Stimulated activated CD8-positive, alpha-beta memory T cell treated with anti-CD3 and anti-CD28 coated beads, Interleukin-4, amount 100 ng/mL, for 4 hours (primary cell): Measurements from ENCODE around the gene STARD8.

Experiments used
- DNase-seq, 2 donors: peaks; one replicate each; pipeline ENCODE4 v3.0.0-alpha.2; 2020; ENCODE audit warnings: low read depth in 2 of 2, low spot score in 1 of 2

The STARD8 gene

GRCh38 chrX:68748030-68748429, 100.6 kb downstream of the STARD8 start:
- DNase-seq, result no peak

- DNase-seq, result no peak
These were observed 102.0 kb downstream of the STARD8 start for GRCh38 chrX:68749426-68749825.

- no peak for DNase-seq
These were observed 102.8 kb downstream of the STARD8 start for GRCh38 chrX:68750316-68750715.

GRCh38 chrX:68751372-68751771, 103.9 kb downstream of the STARD8 start:
- no peak for DNase-seq

GRCh38 chrX:68753218-68753617, 105.8 kb downstream of the STARD8 start:
- no peak for DNase-seq

GRCh38 chrX:68754406-68754805, 106.9 kb downstream of the STARD8 start:
- no peak for DNase-seq

- no peak for DNase-seq
These were observed 108.2 kb downstream of the STARD8 start for GRCh38 chrX:68755616-68756125.

GRCh38 chrX:68757331-68757730, 109.9 kb downstream of the STARD8 start:
- DNase-seq, result no peak

GRCh38 chrX:68757731-68758130, 110.3 kb downstream of the STARD8 start:
- DNase-seq, result no peak

- no peak for DNase-seq
These were observed 111.2 kb downstream of the STARD8 start for GRCh38 chrX:68758671-68759070.

- DNase-seq, result no peak
These were observed 113.6 kb downstream of the STARD8 start for GRCh38 chrX:68761086-68761485.

- DNase-seq, result no peak
These were observed 115.3 kb downstream of the STARD8 start for GRCh38 chrX:68762766-68763165.

GRCh38 chrX:68763481-68763880, 116.0 kb downstream of the STARD8 start:
- no peak for DNase-seq
